Stimulated activated CD8-positive, alpha-beta memory T cell treated with anti-CD3 and anti-CD28 coated beads, Interleukin-15, amount 100 ng/mL, for 24 hours (primary cell): ENCODE data around the gene ANKS1A.
"Not testable (repeated sequence)": the region's sequence is repeated elsewhere in the genome, so short reads cannot be mapped to it uniquely, and the experiment has no call there.

ENCODE experiments used
- DNase-seq: peaks from one replicate; pipeline ENCODE4 v3.0.0-alpha.2; 2020; ENCODE audit warnings: low read depth

Gene ANKS1A

DNA sequence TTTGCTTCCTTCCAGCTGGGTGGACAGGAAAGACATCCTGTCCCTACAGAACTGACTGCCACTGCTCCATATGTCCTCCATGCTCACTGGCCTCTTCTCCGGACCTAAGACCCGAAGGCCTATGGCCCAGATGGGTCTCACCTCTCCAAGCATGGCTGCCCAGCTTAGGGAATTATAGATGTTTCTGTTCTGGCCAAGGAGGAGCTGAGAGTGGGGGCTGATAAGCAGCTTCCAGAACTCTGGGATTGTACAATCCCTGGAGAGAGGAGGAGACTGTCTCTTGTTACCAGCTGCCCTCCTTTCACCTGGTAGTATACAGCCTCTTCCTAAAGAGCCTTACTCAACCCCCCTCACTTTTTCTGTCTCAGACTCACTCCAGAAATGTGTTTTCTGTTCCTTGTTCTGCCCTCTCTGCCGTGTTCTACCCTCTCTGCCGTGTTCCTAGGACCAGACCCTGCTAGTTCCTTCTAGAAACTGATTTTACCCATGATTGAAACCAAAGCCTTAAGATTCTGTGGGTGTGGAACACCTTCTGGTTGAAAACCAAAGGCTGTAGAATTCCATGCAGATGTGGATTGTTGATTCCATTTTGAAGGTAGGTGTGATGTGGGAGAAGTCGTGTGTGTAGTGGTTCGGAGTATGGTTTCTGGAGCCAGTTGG, 28.7 kb downstream of the ANKS1A start:
- DNase-seq, result no peak

- DNase-seq, result no peak
Observed at GRCh38 chr6:34919651-34920050, 30.6 kb downstream of the ANKS1A start.

GRCh38 chr6:34920097-34920496, 31.0 kb downstream of the ANKS1A start:
- DNase-seq, result no peak

DNA sequence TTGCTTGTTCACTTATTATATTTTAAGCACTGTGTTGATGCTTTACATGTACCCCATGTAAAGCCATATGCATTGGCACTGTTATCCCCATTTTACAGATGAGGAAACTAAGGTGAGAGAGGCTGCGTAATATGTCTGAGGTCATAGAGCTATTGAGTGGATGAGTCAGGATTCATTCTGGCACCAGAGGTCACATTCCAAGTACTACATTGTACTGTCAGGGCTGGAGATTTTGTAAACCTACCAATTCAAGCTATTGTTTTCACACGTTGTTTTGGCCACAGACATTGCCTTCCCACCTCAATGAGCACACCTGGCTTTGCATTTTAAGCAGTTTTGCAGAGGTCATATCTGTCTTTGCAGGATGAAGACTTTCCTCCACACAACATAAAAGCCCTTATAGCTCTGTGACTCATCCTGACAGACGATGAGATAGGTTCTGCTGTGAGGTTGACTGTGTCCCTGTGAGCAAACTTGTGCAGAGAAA, 33.2 kb downstream of the ANKS1A start:
- no peak for DNase-seq

DNA sequence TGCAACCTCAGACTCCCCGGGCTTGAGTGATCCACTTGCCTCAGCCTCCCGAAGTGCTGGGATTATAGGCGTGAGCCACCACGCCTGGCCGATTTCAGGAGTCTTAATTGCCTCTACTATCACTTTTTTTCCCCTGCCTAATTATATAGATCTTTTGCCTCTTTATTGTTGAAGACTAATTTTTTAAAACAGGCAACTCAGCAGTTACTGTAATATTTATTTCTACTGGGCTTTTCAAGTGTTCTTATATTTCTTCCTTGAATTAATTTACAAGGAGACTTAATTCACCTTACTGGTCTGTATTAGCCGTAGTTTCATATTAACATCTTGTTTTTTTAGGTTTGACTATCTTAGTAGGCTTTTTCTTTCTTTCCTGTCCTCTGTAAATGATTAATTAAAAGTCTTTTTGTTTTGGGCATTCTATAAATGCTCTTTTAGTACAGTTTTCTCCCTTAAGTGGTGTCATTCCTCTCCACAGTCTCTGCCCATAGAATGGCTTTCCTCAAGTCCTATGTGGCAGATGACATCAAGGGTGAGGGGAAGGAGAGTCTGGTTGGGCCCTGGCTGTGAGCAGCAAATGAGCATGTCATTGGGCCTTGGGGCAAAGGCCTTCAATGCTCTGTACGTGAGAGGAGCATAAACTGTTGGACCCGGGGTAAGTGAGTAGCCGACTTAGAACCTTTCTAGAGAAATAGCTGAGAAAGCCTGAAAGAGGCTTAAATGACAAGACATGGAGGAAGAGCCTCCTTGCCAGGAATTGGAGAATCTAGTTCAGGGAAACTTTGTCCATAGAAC, 36.0 kb downstream of the ANKS1A start:
- no peak for DNase-seq

DNA sequence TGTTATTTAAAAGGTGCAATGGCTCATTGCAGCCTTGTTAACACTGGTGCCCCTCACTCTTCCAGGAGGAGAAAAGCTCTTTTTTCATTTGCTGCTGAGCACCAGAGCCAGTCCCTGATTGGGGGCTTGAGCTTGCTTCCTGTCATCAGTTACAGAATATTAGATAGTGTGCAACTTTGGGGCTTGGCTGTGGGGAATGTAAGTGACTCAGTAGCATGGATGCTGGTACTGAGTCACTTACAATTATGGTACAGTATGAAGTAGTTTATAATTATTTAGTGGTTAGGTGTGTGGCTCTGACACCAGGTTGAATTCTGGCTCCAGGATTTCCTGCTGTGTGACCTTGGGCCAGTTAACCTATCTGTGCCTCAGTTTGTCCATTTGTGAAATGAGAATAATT, 37.6 kb downstream of the ANKS1A start:
- no peak for DNase-seq

- DNase-seq, result no peak
Observed at GRCh38 chr6:34928220-34928619, 39.2 kb downstream of the ANKS1A start.

- no peak for DNase-seq
Observed at GRCh38 chr6:34928695-34929094, 39.6 kb downstream of the ANKS1A start.

GRCh38 chr6:34929241-34929978, 40.4 kb downstream of the ANKS1A start:
- no peak for DNase-seq

- no peak for DNase-seq
Observed at GRCh38 chr6:34930221-34930620, 41.2 kb downstream of the ANKS1A start.

DNA sequence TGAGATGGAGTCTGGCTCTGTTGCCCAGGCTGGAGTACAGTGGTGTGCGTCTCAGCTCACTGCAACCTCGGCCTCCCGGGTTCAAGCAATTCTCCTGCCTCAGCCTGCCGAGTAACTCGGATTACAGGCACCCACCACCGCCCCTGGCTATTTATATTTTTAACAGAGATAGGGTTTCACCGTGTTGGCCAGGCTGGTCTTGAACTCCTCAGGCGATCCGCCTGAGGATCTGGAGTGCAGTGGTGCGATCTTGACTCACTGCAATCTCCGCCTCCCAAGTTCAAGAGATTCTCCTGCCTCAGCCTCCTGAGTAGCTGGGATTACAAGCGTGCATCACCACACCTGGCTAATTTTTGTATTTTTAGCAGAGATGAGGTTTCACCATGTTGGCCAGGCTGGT, 43.1 kb downstream of the ANKS1A start:
- DNase-seq, result not testable (repeated sequence)

GRCh38 chr6:34934516-34934915, 45.5 kb downstream of the ANKS1A start:
- no peak for DNase-seq

DNA sequence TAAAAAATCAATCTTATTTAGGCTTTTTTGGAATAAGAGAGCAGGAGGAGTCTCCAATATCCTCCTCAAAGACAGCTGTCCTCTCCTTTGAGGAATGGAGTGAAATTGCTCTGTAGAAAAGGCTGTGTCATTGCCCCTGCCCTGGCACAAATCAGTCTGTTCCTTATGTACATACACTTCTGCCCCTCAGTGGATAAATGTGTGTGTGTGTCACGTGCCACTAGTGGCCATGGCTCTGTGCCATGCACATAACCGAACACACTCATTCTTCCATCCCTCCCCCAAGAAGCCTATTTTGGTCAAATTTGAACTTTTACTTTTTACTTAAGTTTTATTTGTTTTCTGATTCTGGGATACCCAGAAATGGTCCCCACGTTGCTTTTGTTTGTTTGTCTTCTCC, 49.2 kb downstream of the ANKS1A start:
- DNase-seq, result no peak

- no peak for DNase-seq
Observed at GRCh38 chr6:34940030-34940434, 51.0 kb downstream of the ANKS1A start.

DNA sequence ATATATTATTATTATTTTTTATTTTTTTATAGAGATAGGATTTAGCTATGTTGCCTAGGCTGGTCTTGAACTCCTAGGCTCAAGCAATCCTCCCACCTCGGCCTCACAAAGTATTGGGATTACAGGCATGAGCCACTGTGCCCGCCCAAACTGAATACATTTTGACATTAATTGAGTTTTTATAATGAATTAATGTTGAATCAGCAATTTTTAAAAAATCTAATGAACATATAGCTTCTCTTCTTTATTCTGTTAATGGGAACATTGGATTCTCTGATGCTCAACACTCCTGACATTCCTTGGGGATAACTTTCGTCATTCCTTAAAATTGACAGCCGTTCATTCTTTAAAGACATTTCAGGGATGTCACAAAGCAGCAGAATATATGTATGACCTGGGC, 52.4 kb downstream of the ANKS1A start:
- no peak for DNase-seq

- DNase-seq, result no peak
Observed at GRCh38 chr6:34945317-34945716, 56.3 kb downstream of the ANKS1A start.

- DNase-seq, result no peak
Observed at GRCh38 chr6:34947561-34947960, 58.5 kb downstream of the ANKS1A start.

GRCh38 chr6:34949636-34950035, 60.6 kb downstream of the ANKS1A start:
- DNase-seq, result no peak

DNA sequence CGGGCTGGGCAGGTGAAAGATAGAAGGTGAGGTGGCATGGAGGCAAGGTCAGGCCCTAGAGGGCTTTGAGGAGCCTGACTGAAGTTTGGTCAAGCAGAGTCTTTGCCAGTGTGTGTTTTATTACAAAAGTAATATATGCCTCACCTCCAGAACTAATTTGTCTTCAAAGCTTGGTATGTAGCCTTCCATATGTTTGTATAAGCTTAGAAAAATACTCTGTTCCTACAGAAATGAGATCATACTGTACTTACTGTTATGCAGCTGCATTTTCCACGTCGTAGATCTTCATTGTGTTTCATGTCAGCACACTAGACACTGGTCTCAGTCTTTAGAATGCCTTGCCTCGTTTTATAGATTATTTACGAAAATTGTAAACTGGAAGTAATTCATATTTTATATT, 61.8 kb downstream of the ANKS1A start:
- no peak for DNase-seq

GRCh38 chr6:34951731-34952130, 62.7 kb downstream of the ANKS1A start:
- DNase-seq, result no peak

GRCh38 chr6:34953061-34954025, 64.3 kb downstream of the ANKS1A start:
- no peak for DNase-seq

- DNase-seq, result no peak
Observed at GRCh38 chr6:34955442-34955841, 66.4 kb downstream of the ANKS1A start.
